Activated CD8-positive, alpha-beta memory T cell treated with anti-CD3 and anti-CD28 coated beads for 36 hours (primary cell): ENCODE data around the gene LIME1. TPM values are rescaled to one million over a fixed set of nuclear protein-coding genes. Genes with fewer than 3 reads are reported as not detected.

Experiments used
- CTCF ChIA-PET: fragments of 350-600 bp; sonication (Branson Sonifier 250); formaldehyde crosslinking; loops from one replicate; lab custom pipeline; 2021; ENCODE audit warnings: antibody characterized with exemption; lab: Charles Lee
- POLR2A ChIA-PET: fragments of 350-600 bp; sonication (Branson Sonifier 250); formaldehyde crosslinking; loops from one replicate; lab custom pipeline; 2021; ENCODE audit warnings: antibody characterized with exemption; lab: Charles Lee
- total RNA-seq, 2 experiments: library from RNA; stranded (reverse); gene quantifications; one replicate each; pipeline ENCODE4 v1.2.3, GENCODE V29; 2021

Gene LIME1, protein sequence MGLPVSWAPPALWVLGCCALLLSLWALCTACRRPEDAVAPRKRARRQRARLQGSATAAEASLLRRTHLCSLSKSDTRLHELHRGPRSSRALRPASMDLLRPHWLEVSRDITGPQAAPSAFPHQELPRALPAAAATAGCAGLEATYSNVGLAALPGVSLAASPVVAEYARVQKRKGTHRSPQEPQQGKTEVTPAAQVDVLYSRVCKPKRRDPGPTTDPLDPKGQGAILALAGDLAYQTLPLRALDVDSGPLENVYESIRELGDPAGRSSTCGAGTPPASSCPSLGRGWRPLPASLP
- 10 to 100 TPM in 1 of 2 experiments, 1 to 10 TPM in 1; 9.9 to 10.8 TPM for total RNA-seq

DNA sequence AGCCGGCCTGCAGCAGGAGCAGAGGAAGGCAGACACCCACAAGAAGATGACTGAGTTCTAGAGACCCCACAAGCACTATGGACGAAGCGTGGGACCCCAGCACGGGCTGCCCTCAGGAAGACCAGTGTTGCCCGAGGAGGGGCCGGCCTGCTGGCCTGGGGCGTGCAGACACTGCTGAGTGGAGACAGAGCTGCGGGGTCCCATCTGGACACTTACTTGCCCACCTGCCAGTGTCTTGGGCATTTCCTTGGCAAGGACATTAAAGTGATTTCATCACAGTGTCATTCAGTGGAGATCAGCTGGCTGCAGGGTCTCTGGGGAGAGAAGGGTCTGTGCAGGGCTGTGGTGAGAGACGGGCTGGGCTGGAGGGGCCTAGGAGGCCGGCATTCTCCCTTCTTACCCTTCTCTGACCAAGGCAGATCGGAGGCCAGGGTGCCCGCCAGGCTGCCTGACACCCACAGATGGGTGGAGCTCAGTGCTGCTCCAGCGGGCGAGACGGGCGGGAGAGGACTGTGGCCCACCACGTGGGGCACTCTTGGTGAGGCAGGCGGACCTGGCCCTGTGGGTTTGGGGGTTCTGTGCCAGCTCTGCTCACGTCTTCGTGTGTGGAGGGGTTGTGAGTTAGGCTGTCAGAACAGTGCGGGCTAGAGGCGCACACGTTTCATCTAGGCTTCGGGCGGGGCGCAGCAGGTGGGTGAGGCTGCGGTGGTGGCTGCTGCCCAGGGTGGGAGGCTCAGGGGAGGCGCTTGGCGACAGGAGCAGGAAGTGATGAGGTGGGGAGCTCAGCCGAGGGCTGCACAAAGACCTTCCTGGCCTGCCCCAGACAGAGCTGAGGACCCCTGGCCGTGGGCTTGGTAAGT lies at the start of gene LIME1:
Gene LIME1, plus strand, starts transcription at position 806 of the 860 bp plus-strand sequence. CDS start 886 bp downstream, outside the sequence.
- ChIA-PET POLR2A (interaction anchor here (0.5 to 3.0 kb wide), 6 partner anchors 8 to 129 kb away, joined by 3 to 17 read pairs (median 4); partner anchors contain the start of genes ARFRP1, TPD52L2 and ZGPAT), CTCF (interaction anchor here (1.1 to 2.1 kb wide), 8 partner anchors 9 to 244 kb away, joined by 3 to 8 read pairs (median 4); partner anchors contain the start of genes ARFRP1, PTK6 and ZGPAT)

DNA sequence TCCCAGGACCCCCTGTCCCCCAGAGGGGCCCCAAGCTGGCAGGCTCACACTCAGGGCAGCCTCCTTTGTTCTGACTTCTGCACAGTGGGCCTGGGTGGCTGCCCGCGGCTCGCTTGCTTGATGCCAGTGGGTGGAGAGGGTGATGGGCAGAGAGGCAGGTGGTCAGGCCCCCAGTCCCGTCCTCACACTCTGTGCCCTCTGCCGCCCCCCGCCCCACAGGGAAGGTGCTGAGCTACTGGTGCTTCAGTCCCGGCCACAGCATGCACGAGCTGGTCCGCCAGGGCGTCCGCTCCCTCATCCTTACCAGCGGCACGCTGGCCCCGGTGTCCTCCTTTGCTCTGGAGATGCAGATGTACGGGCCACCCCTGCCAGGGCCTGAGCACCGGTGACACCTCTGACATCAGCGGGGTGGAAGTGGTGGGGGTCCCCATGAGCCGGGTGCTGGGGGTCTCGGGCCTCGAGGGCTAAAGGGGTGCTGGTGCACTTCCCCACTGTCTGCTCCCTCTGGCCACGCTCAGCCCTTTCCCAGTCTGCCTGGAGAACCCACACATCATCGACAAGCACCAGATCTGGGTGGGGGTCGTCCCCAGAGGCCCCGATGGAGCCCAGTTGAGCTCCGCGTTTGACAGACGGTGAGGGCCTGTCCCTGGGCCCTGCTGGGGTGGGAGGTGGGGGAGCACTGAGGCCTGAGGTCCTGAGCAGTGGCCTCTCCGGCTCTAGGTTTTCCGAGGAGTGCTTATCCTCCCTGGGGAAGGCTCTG lies 48.9 kb upstream of the LIME1 start:
- POLR2A ChIA-PET = no interaction called here
- CTCF ChIA-PET = no interaction called here

DNA sequence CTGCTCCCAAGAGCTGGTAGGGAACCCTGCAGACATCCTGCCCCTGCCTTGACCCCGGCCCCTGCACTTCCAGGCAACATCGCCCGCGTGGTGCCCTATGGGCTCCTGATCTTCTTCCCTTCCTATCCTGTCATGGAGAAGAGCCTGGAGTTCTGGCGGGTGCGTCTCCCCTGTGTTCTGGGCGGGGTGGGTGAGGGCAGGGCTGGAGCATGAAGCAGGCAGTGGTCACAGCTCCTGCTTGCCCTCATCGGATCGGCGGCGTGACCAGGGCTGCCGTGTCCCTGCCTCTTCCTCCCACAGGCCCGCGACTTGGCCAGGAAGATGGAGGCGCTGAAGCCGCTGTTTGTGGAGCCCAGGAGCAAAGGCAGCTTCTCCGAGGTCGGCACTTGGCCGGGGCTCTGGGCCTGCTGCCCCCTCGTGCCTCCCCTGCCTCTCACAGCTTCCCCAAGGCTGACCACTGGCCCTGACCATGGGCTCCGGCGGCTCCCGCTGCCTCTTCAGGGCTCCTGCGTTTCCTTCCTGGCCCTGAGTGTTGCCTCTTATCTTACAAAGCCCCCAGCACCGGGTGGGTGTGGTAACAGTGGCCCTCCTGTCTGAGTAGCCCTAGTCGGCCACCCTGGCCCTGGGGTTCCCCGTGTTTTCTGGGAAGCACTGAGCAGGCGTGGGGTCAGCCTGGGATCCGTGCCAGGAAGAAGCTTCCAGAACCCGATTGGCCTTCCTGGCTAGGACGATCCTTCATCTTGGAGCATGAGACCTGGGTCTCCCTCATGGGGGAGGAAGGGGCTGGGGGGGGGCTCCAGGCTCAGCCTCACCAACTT lies 48.0 kb upstream of the LIME1 start:
- ChIA-PET CTCF (no interaction called here), POLR2A (interaction anchor here (1.0 kb wide), 1 partner anchor 47 kb away, joined by 3 read pairs; no protein-coding TSS in a partner anchor)

DNA sequence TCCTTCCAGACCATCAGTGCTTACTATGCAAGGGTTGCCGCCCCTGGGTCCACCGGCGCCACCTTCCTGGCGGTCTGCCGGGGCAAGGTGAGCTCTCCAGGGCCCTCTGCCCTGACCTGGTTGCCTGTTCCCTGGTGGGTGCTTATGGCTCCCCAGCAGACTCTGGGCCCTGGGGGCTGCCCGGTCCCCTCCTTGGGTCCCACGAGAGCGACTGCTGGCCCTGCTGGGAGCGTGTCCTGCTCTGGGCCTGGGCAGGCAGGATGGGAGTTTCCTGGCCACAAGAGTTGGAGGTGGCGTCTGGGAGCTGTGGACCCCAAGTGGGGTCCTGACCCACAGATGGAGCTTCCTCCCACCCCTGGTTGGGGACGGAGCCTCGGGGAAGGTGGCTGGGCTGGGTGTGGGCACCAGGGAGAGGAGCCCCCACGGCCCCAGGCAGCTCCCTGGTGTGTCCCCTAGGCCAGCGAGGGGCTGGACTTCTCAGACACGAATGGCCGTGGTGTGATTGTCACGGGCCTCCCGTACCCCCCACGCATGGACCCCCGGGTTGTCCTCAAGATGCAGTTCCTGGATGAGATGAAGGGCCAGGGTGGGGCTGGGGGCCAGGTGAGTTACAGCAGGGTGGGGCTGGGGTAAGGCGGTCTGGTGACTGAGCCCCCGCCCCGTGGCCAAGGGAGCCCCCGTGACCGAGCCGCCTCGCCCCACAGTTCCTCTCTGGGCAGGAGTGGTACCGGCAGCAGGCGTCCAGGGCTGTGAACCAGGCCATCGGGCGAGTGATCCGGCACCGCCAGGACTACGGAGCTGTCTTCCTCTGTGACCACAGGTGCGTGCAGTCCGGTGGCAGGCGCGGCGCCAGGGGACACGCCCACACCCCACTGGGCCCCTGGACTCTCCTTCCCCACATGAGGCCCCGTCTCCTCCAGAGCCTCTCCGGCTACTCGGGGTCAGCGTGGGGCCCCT lies 47.1 kb upstream of the LIME1 start:
- CTCF ChIA-PET = no interaction called here
- POLR2A ChIA-PET = interaction anchor here (1.0 kb wide), 1 partner anchor 48 kb away, joined by 3 read pairs; no protein-coding TSS in a partner anchor

DNA sequence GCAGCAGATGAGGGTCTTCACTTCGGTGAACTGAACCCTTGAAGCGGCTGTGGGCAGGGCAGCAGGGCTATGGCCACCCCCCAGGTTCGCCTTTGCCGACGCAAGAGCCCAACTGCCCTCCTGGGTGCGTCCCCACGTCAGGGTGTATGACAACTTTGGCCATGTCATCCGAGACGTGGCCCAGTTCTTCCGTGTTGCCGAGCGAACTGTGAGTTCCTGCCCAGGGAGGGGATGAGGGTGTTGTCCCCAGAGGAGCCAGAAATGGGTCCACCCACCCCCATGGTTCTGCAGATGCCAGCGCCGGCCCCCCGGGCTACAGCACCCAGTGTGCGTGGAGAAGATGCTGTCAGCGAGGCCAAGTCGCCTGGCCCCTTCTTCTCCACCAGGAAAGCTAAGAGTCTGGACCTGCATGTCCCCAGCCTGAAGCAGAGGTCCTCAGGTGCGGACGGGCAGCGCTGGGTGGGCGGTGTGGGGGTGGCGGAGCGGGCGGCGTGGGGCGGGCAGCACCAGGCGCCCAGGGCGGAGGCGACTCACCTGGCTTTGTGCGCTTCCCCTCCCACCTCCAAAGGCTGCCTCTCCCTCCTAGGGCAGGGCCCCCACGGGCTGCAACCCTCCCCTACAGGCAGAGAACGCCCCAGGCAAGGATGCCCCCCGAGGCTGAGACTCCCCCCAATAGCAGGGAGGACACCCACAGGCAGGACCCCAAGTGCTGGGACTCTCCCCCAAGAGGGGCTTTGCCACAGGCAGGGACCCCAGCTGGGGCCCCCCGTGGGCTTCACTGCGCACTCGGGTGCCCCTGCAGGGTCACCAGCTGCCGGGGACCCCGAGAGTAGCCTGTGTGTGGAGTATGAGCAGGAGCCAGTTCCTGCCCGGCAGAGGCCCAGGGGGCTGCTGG lies 46.2 kb upstream of the LIME1 start:
- ChIA-PET POLR2A (no interaction called here), CTCF (no interaction called here)

DNA sequence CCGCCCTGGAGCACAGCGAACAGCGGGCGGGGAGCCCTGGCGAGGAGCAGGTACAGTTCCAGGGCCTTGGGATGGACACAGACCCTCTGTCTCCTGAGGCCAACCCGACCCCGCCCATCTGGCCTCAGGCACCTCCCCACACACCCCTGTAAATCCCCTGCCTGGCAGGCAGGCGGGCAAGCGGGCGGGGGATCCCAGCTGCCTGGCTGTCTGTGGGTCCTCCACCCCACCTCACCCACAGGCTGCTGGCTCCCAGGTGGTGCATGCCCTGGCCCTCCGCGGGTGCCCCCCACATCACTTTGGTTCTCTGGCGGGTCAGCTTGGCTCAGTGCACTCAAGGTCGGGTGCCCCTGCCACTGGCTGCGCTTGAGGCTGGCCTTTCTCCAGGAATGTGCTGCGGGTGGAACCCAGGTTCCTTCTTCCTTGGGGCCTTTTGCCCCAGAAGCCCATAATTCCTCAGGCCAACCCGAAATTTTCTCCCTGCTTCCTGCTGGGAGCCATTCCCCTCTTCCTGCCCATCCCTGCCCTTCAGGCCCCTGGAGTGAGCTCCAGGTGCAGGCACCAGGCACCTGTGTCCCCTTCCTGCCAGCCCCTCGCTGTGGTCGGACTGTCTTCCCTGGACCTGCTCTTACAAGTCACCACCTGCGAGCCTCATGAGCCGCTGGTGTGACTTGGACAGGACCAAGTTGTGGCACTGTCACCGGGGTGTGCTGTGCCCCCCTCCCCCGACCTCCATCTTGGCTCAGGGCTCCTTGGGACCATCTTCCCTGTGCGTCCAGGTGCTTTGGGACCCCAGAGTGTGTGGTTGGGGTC lies 45.4 kb upstream of the LIME1 start:
- ChIA-PET POLR2A (no interaction called here), CTCF (interaction anchor here (1.0 kb wide), 1 partner anchor 16 kb away, joined by 3 read pairs; the partner anchor contains the start of genes ARFRP1 and ZGPAT)

DNA sequence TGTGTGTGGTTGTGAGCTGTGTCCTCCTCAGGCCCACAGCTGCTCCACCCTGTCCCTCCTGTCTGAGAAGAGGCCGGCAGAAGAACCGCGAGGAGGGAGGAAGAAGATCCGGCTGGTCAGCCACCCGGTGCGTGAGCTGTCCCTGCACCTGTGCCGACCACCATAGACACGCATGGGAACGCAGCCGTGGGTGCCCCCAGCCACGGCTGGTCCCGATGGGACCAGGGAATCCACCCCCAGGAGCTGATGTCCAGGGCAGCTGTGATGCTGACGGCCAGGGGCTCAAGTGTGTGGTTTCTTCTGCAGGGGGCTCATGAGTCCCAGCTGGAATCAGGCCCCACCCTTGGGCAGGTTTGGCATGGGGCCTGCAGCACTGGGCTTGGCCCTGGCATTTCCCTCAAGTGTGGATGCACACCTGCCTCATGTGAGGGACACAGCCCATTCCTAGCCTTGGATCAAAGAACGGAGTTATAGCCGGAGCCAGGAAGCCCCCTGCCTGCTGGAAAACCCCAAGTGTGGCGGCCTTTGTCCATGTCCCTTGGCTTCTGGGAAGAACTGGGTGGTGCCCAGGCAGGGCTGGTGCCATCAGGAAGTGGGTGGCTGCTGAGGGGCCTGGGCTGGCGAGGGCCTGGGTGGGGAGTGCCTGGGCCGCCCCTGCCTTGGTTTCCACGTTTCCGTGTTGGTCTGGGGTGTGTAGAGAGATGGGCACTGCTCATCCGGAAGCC lies 44.6 kb upstream of the LIME1 start:
- POLR2A ChIA-PET = no interaction called here
- CTCF ChIA-PET = interaction anchor here (1.0 kb wide), 1 partner anchor 16 kb away, joined by 3 read pairs; the partner anchor contains the start of genes ARFRP1 and ZGPAT

DNA sequence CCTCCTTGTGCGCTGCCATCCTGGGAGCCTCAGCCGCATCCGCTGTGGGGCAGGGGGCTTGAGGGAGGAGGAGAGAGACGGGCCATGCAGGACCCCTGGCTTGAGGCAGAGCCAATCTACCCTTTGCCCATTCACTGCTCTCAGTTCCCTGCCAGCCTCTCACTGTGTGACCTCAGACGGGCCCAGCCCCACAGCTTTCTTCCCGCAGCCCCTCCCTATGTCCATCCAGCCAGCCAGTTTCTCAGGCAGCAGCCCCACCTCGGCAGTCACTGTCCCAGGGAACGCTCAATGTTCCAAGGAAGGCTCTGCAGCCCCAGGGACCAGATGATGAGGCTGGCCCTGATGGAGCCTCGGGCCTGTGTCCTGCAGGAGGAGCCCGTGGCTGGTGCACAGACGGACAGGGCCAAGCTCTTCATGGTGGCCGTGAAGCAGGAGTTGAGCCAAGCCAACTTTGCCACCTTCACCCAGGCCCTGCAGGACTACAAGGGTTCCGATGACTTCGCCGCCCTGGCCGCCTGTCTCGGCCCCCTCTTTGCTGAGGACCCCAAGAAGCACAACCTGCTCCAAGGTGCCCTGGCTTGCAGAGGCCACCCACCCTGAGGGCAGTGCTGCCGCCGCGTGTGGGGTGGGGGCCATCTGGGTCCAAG lies 43.9 kb upstream of the LIME1 start:
- CTCF ChIA-PET = no interaction called here
- POLR2A ChIA-PET = no interaction called here

DNA sequence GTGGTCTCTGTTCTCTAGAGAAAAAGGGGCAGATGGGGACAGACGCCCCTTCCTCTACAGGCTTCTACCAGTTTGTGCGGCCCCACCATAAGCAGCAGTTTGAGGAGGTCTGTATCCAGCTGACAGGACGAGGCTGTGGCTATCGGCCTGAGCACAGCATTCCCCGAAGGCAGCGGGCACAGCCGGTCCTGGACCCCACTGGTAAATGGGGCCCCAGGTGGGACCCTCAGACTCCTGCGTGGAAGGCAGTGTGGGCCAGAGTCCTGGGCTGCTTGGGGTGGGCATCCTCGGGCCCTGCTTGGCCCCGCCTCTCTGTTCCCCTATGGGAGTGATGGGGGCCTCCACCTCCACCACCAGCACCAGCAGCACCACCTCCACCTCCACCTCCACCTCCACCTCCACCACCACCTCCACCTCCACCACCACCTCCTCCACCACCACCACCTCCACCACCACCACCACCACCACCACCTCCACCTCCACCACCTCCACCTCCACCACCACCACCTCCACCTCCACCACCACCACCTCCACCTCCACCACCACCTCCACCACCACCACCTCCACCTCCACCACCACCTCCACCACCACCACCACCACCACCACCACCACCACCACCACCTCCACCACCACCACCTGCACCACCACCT lies 43.3 kb upstream of the LIME1 start:
- ChIA-PET CTCF (no interaction called here), POLR2A (no interaction called here)

DNA sequence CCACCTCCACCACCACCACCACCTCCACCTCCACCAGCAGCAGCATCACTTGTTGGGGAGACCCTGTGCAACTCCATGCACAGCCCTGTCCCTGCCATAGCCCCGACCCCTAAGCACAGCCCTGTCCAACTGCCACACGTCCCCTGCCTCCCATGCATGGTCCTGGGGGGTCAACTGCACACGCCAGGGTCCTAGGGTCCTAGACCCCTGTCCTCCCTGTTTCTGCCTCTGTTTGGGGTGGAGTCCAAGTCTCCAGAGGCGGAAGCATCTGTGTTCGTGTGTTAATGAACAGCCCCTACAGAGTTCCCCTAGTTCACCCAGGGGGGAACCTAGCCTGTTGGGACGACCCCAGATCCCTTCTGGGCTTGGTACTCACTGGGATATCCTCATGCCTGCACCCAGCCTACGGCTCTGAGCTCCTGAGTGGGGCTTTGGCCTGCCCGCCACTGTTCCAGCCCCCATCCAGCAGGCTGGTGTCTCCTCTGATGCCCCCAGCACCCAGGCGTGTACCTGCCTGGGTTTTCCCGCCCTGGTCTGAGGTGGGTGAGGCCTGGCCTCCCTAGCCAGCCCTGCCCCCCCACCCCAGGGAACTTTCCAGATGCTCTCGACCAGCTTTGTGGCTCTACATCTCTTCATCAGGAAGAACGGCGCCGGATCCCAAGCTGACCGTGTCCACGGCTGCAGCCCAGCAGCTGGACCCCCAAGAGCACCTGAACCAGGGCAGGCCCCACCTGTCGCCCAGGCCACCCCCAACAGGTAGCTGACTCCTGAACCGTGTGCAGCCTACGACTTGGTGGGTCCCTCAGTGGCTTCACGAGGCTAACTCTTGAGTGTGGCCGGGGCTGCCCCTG lies 42.5 kb upstream of the LIME1 start:
- ChIA-PET CTCF (no interaction called here), POLR2A (no interaction called here)

DNA sequence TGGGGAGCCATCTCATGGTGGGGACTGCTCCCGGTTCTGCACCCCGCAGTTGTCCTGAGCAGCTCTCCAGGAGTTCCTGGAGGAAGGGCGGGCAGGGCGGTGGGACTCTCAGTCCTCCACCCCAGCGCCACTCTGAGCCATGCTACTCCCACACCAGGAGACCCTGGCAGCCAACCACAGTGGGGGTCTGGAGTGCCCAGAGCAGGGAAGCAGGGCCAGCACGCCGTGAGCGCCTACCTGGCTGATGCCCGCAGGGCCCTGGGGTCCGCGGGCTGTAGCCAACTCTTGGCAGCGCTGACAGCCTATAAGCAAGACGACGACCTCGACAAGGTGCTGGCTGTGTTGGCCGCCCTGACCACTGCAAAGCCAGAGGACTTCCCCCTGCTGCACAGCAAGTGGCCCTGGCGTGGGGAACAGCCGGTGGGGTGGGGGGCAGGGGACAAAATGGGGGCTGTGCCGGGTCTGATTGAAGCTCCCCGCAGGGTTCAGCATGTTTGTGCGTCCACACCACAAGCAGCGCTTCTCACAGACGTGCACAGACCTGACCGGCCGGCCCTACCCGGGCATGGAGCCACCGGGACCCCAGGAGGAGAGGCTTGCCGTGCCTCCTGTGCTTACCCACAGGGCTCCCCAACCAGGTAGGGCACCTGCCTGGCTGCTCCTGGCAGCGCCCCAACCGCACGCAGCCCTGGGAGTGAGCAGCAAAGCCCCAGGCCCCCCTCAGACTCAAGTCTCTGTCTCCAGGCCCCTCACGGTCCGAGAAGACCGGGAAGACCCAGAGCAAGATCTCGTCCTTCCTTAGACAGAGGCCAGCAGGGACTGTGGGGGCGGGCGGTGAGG lies 41.7 kb upstream of the LIME1 start:
- POLR2A ChIA-PET = no interaction called here
- CTCF ChIA-PET = no interaction called here
